ENCODE measurements around the gene FRYL. TPM values are rescaled to one million over a fixed set of nuclear protein-coding genes. Genes with fewer than 3 reads are reported as not detected.
"Not testable (repeated sequence)": the region's sequence is repeated elsewhere in the genome, so short reads cannot be mapped to it uniquely, and the experiment has no call there.

The FRYL gene
- total and polyA plus RNA-seq, 2 donors (not counting 1 experiment from before 2014, with no cell fraction given), result 20.3 to 61.4 TPM

DNA sequence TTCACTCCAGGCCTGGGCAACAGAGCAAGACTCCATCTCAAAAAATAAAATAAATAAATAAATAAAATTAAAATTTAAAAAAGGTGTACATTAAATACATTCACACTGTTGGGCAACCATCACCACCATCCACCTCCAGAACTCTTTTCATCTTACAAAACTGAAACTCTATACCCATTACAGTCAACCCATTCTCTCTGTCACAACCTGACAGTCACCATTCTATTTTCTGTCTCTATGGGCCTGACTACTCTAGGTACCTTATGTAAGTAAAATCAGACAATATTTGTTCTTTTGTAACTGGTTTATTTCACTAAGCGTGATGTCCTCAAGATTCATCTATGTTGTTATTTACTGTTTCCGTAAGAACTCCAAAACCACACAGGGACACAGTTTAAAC lies 59.6 kb downstream of the FRYL start:
- TF ChIP-seq, protein P1, sequence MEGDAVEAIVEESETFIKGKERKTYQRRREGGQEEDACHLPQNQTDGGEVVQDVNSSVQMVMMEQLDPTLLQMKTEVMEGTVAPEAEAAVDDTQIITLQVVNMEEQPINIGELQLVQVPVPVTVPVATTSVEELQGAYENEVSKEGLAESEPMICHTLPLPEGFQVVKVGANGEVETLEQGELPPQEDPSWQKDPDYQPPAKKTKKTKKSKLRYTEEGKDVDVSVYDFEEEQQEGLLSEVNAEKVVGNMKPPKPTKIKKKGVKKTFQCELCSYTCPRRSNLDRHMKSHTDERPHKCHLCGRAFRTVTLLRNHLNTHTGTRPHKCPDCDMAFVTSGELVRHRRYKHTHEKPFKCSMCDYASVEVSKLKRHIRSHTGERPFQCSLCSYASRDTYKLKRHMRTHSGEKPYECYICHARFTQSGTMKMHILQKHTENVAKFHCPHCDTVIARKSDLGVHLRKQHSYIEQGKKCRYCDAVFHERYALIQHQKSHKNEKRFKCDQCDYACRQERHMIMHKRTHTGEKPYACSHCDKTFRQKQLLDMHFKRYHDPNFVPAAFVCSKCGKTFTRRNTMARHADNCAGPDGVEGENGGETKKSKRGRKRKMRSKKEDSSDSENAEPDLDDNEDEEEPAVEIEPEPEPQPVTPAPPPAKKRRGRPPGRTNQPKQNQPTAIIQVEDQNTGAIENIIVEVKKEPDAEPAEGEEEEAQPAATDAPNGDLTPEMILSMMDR (conservative IDR thresholded peaks at IDR 0.05 in 1 of 2, IDR thresholded peaks at IDR 0.05 in 1 of 2; ENCODE audit: low read depth in 1 of 2, low read length in 2 of 2), result no peak
- no peak overlapping the region for H3K4me2 ChIP-seq (ENCODE audit: extremely low read depth, insufficient read depth, low read length)
- H2AFZ ChIP-seq (ENCODE audit: low read length), result no peak overlapping the region
- no peak overlapping the region for H3K27ac ChIP-seq (ENCODE audit: insufficient read depth, low read length)
- no peaks in the 10 kb centered on the region for H3K9me3 ChIP-seq (ENCODE audit: control insufficient read depth, insufficient read depth, low read depth, low read length)
- no peaks in the 10 kb centered on the region for H4K20me1 ChIP-seq (ENCODE audit: control insufficient read depth, extremely low read depth, insufficient read depth, low read length)
- peaks cover 22% of the 10 kb centered on the region for H3K79me2 ChIP-seq (ENCODE audit: control insufficient read depth, insufficient read depth, low read length)
- H3K4me1 ChIP-seq (ENCODE audit: control insufficient read depth, extremely low read depth, insufficient read depth, low read length), result no peaks in the 10 kb centered on the region
- H3K9ac ChIP-seq (ENCODE audit: insufficient read depth, low read length), result no peak overlapping the region
- no peak for DNase-seq (ENCODE audit: low read depth in 2 of 2)
- no peaks in the 10 kb centered on the region for H3K27me3 ChIP-seq (ENCODE audit: control insufficient read depth, insufficient read depth, low read length)
- no peaks in the 10 kb centered on the region for H3K36me3 ChIP-seq (ENCODE audit: control insufficient read depth, insufficient read depth, low read length)
- no peak overlapping the region for H3K4me3 ChIP-seq (replicated peaks in 1 of 4; ENCODE audit: control extremely low read depth in 1 of 4, insufficient read depth in 1 of 4, low read depth in 3 of 4, low read length in 4 of 4)

DNA sequence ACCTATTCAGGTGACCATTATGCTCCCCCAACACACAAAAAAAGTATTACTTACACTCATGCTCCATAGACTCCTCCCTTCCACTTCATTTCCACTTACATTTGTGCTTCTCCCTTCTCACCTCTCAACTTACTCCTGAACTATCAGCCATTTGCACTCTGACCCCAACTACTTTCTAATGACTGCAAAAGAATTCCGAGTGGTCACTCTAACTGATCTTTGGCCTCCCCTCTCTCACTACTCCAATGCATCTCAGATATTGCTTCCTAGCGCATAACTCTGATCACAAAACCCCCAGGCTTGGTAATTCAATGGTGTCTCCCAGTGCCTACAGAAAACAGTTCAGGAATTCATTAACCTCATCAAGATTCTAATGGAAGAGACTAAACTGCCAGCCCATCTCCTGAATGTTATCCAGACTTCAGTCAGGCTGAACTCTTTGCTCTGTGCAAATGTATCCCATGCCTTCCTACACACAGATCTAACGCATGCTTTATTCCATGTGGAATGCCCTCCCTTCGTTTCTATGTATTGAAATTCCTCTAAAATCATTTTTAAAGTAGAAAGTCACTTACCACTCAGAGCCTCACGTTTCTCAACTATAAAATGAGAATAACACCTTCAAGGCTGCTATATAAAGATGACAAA lies 61.1 kb downstream of the FRYL start:
- Histone ChIP-seq H3K9me3 (ENCODE audit: control insufficient read depth, insufficient read depth, low read depth, low read length) (no peaks in the 10 kb centered on the region), H3K79me2 (ENCODE audit: control insufficient read depth, insufficient read depth, low read length) (peaks cover 14% of the 10 kb centered on the region), H3K27me3 (ENCODE audit: control insufficient read depth, insufficient read depth, low read length) (no peaks in the 10 kb centered on the region), H3K4me1 (ENCODE audit: control insufficient read depth, extremely low read depth, insufficient read depth, low read length) (no peaks in the 10 kb centered on the region), H3K4me3 (replicated peaks in 1 of 4; ENCODE audit: control extremely low read depth in 1 of 4, insufficient read depth in 1 of 4, low read depth in 3 of 4, low read length in 4 of 4) (no peak overlapping the region), H3K36me3 (ENCODE audit: control insufficient read depth, insufficient read depth, low read length) (no peaks in the 10 kb centered on the region), H3K4me2 (ENCODE audit: extremely low read depth, insufficient read depth, low read length) (no peak overlapping the region), H2AFZ (ENCODE audit: low read length) (no peak overlapping the region), H4K20me1 (ENCODE audit: control insufficient read depth, extremely low read depth, insufficient read depth, low read length) (no peaks in the 10 kb centered on the region), H3K27ac (ENCODE audit: insufficient read depth, low read length) (no peak overlapping the region), H3K9ac (ENCODE audit: insufficient read depth, low read length) (no peak overlapping the region)
- no peak for DNase-seq (ENCODE audit: low read depth in 2 of 2)
- TF ChIP-seq, protein P1 (conservative IDR thresholded peaks at IDR 0.05 in 1 of 2, IDR thresholded peaks at IDR 0.05 in 1 of 2; ENCODE audit: low read depth in 1 of 2, low read length in 2 of 2), result no peak
- no peak for TF ChIP-seq EZH2 (IDR thresholded peaks at IDR 0.05; ENCODE audit: low read length, missing control alignments)

DNA sequence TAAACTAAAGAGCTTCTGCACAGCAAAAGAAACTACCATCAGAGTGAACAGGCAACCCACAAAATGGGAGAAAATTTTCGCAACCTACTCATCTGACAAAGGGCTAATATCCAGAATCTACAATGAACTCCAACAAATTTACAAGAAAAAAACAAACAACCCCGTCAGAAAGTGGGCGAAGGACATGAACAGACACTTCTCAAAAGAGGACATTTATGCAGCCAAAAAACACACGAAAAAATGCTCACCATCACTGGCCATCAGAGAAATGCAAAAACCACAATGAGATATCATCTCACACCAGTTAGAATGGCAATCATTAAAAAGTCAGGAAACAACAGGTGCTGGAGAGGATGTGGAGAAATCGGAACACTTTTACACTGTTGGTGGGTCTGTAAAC lies 63.8 kb downstream of the FRYL start:
- H4K20me1 ChIP-seq (ENCODE audit: control insufficient read depth, extremely low read depth, insufficient read depth, low read length); DNase-seq (ENCODE audit: low read depth in 2 of 2); H2AFZ ChIP-seq (ENCODE audit: low read length); H3K27me3 ChIP-seq (ENCODE audit: control insufficient read depth, insufficient read depth, low read length); H3K79me2 ChIP-seq (ENCODE audit: control insufficient read depth, insufficient read depth, low read length); H3K27ac ChIP-seq (ENCODE audit: insufficient read depth, low read length); H3K36me3 ChIP-seq (ENCODE audit: control insufficient read depth, insufficient read depth, low read length); H3K4me2 ChIP-seq (ENCODE audit: extremely low read depth, insufficient read depth, low read length); H3K4me3 ChIP-seq (replicated peaks in 1 of 4; ENCODE audit: control extremely low read depth in 1 of 4, insufficient read depth in 1 of 4, low read depth in 3 of 4, low read length in 4 of 4); H3K9me3 ChIP-seq (ENCODE audit: control insufficient read depth, insufficient read depth, low read depth, low read length); H3K9ac ChIP-seq (ENCODE audit: insufficient read depth, low read length); H3K4me1 ChIP-seq (ENCODE audit: control insufficient read depth, extremely low read depth, insufficient read depth, low read length): not testable (repeated sequence)

Data from fibroblast of lung (primary cell).